SIG-M5 treated with dmso at 0.1 percent for 504 hours (cell line): ENCODE data around the gene ILK.

Experiments
- DNase-seq: peaks from one replicate; lab custom pipeline; 2025; ENCODE audit not compliant: unreplicated experiment; lab: John Stamatoyannopoulos, UW

The ILK gene

DNA sequence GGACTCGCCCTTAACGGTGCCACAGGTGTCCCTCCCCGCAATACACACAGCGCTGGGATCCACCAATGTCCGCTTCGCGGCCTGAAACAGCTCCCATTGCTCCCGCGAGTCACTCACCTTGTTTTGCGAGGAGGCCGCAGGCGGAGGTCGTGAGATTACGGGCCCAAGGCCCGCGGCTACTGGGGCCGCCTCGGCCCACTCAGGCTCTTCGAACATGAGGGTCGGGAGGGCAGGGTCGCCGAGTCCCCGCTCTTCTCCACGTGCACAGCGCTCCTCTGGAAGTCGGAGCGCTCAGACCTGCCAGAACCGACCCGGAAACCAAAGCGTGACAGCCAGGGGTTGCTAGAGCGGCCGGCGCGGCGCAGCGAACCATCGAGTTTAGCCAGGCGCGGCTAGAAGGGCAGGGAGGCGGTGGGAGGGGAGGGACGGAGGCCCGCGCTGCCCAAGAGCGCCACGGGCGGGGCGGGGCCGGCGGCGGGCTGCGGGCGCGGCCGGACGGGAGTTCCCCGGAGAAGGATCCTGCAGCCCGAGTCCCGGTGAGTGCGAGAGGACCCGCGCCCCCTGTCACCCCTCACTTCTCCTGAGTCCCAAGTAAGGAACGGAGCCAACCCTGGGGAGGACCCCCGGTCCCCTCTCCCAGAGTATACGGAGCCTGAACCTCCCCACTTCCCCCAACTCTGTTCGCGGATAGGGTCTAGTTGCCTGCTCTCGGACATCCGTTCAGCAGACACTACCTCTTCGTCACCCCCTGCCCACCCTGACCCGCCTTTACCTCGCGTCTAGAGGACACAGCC is at the start of gene ILK, which contains the start of gene RRP8:
Gene ILK, plus strand, starts transcription at position 488 of the 794 bp plus-strand sequence. CDS start 498 bp downstream, outside the sequence.
Gene RRP8, minus strand, starts transcription at position 330 of the 794 bp plus-strand sequence. Its CDS starts 114 bp downstream, at position 216.
- DNase-seq: peak; percentile 83

DNA sequence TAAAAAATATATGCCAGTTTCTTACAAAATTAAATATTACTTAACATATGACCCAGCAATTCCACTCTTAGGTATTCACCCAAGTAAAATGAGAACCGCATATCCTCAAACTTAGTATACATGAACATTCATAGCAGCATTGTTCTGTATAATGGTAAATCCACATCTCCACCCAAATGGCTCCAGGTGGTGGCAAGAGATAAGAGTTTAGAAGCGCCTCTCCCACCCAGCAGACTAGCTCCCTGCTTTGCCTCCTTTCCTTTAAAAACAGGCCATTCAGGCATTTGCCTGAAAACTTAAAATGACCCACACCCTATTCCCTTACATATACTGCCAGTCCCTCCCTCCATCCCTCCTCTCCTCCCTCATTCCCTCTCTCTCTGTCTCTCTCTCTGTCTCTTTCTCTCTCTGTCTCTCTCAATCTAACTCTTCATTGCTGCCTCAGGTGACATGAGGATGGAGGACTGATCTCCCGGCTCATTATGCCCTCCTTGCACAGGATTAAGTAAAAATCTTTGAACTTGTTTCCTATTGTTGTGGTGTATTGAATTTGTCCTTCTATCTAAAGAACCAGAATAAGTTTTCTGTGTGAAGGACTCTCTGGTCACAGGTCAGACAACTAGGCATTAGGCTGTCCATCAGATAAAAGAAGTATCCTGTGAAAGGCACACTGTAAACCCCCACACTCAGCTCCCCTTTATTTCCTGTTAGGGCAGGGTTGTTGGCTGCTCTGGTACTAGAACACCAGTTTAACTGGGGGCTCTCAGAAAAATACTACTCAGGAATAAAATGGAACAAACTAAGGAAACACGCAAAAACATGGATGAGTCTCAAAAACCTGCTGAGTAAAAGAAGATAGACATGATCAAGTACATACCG is 48.5 kb upstream of the ILK start:
- no peak for DNase-seq

DNA sequence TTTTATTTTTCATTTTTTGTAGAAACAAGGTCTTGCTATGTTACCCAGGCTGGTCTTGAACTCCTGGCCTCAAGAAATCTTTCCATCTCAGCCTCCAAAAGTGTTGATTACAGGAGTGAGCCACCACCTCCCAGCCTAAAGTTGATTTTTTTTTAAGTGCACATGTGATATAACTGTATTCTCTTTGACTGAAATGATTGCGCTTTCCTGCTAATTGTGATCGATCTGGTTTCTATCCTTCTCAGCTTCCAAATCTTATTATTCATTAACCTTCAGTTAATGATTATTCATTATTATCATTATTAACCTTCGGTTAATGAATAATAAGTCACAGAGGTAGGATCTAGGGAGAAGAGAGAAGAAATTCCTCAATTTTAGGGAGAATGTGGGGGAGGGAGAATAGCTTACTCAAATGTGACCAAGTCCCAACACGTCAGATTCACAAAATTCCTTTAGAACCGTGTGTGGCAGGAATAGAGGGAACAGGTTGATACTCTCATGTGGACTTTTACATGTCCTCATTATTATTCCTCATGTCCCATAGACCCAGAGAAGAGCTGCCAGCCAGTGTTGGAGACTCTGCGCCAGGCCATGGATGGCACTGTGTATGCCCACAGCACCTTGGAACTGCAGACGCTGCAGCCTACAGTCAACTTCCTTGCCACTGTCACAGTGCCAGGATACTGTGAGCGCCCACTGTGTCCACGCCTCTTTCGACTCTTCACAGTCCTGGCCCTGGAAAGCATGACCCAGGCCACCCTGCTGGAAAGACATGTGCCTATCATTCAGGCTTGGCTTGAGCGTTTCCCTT is 47.2 kb upstream of the ILK start:
- no peak for DNase-seq

DNA sequence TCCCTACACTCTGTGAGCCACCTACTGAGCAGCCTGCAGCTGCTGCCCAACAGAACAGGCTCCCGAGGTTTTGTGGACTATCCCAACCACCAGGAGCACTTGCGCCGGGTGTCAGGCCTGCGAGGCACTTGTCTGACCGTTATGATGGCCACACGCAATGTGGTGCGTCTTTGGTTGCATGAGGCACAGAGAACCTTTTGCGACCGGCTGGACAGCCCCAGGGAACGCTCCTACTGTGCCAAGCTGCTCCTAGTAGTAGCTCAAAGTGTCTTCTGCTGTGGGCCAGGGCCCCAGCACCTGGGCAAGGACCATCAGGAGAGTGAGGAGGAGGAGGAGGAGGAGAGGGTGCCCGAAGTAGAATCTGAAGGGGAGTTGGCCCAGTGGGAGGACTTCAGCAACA is 46.5 kb upstream of the ILK start:
- DNase-seq: no peak

DNA sequence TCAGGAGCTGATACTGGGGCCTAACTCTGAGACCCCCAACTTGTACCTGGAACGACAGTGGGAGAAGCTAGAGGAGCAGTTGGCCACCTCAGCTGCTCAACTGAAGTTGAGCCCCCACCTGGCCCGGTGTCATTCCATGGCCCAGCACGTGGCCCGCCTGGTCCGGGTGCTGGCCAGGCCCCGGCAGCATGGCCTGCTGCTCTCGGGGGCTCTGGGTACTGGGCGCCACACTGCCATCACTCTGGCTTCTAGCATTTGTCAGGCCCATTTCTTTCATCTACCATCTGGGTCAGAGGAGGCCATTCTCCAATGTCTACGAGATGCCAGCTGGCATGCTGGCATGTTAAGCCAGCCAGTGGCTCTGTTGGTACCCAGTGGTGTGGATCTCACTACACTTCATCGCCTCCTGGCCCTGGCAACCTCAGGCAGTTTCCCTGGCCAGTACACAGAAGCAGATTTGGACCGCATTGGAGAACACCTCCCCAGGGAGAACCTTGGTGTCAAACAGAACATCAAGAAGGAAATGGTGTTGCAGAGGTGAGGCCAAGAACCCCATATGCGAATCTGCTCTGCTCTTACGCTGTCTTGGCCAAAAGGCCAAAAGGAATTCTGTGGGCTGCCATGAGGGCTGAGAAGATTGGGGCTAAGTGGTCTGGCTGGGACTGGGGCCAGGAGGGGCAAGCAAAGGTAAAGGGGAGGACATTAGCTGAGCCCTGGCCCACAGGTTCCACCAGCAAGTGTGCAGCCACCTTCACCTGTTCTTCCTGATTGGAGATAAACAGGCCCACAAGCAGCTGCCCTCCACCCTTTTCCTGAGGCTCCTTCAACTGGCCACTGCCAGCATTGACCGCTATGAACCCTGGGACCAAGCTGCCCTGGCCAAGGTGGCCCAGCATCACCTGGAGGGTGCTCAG is 45.6 kb upstream of the ILK start:
- no peak for DNase-seq

DNA sequence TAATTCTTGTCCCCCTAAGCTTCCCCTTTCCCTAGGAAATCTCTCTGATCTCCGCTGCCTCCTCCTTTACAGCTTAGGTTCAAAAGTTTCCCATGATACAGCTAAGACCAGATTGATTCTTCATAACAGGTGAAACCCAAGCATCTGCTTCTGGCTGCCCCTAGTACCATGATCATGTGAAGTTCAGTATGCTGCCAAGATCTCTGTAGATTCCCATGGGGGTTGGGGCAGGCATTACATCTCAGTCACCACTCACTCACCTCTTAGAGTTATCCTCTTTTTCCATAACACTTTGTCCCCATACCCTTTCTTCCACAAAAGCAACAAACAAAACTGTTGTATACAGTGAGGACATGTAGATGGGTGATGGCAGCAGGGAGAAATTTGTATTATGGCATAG is 44.2 kb upstream of the ILK start:
- DNase-seq: no peak

DNA sequence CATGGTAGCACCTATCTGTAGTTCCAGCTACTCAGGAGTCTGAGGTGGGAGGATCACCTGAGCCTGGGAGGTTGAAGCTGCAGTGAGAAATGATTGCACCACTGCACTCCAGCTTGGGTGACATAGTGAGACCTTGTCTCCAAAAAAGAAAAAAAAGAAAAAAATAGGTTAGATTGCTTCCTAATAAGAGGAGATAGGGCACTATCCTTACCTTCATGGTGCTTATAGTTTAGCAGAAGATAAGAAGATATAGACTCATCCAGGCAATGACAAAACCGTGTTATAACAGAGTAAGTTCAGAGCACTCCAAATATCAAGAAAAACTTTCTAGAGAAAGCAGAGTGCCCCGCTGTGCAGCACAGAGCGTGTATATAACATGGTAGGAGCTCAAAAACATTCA is 42.3 kb upstream of the ILK start:
- no peak for DNase-seq

DNA sequence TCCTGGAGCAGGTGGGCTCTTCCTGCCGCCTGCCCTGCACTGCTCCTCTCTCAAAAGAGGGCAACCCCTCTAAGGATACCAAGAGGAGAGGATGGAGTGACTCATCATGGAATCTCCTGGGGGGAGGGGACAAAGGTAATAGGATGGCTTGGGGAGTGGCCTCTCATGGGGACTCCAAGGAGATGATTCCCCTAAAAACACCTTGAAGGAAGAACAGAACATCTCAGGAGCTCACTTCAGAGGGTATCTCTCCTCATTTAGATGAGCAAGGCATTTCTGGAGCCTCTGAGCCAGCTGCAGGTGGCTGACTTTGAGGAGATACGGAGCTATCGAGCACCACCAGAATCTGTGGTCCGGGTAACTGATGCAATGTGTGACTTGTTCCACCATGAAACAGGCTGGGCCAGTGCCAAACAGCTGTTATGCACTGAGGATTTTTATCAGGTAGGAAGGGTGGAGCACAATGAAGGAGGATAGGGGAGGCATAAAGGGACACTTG is 40.4 kb upstream of the ILK start:
- DNase-seq: no peak

DNA sequence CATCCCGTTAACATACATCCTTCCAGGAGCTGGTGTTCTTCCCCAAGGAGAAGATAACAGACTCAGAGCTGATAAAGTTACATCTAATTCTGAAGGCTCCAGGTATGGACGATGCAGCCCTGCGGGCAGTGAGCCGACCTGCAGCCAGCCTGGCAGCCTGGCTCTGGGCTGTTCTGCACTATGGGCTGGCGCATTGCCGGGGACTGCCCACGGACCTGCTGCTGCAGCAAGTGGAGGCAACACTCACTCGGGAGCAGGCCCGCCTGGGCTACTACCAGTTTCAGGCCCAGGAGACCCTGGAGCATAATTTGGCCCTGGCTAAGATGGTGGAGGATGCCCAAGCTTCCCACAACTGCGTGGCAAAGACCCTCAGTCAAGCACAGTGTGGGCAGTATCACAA is 39.9 kb upstream of the ILK start:
- no peak for DNase-seq

DNA sequence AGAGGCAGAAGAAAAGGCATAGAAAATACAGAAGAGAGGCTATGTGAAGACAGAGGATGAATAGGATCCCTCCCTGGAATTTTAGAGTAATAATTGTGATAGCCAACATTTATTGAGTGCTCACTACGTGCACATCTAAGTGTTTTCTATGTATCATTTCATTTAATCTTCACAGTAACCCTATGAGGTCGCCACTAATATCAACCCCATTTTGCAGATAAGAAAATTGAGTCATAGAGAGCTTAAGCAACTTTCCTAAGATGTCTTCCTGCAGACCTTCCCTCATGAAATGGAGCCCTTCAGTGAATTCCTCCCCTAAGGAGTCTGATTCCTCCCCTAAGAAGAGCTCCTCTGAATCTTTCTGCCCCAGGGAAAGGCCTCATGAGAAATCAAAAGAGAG is 38.2 kb upstream of the ILK start:
- no peak for DNase-seq

DNA sequence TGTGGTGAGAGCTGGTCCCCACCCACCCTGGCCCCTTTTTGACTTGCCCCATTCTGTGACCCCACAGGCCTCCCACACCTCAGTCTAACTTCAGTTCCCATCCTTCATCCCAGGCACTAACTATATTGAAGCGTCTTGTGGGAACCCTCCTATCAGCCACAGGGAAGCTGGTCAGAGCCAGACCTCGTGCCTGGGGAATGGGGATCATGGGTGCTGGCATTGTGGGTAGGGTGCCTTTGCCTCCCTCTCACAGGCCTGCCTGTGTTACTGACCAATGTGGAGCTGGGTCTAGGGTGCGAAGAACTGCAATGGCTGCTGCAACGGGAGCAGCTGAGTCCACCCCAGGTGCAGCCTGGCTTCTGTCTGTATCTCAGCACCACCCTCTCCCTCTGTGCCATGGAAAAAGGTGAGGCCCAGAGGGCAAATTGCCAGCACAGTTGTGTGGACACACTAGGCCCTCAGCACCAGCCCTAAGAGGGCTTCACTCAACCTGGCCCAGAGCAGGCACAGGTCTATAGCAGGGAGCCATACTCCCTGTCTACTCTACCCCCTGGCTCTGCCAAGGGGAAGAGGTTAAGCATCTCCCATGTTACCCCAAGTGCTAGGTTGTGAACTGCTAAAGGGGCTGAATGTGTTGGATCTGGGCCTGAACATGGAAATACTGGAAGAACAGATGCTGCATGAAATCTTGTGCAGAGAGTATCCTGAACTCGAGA is 37.4 kb upstream of the ILK start:
- DNase-seq: no peak

DNA sequence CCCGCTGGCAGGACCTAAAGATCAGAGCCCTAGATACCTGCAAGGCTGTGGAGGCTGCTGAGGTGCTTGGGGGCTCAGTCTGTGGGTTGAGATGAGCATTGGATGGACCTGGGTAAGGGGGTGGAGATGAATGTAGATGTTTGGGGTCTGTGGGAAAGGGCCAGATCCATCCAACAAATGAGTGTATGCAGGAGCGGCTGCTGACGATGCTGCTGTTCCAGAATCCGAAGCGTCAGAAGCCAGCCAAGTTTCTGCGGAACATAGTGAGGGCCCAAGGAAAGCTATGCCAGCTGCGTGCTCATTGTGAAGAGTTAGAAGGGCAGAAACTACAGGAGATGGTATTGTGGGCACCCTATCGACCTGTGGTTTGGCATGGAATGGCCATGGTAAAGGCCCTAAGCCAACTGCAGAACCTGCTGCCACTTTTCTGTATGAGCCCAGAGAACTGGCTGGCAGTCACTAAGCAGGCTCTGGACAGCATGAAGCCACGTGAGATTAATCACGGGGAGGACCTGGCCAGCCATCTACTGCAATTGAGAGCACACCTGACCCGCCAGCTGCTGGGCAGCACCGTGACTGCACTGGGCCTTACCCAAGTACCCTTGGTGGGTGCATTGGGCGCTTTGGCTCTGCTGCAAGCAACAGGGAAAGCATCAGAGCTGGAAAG is 36.7 kb upstream of the ILK start:
- no peak for DNase-seq

DNA sequence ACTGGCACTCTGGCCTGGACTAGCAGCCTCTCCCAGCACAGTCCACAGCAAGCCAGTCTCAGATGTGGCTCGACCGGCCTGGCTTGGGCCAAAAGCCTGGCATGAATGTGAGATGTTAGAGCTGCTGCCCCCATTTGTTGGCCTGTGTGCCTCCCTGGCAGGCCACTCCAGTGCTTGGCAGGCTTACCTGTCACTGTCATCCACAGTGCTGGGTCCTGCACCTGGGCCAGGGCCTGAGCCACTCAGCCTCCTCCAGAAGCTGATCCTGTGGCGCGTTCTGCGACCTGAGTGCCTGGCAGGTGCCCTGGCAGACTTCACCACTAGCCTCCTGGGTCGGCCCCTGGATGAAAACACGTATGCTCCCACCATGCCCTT is 36.2 kb upstream of the ILK start:
- no peak for DNase-seq

DNA sequence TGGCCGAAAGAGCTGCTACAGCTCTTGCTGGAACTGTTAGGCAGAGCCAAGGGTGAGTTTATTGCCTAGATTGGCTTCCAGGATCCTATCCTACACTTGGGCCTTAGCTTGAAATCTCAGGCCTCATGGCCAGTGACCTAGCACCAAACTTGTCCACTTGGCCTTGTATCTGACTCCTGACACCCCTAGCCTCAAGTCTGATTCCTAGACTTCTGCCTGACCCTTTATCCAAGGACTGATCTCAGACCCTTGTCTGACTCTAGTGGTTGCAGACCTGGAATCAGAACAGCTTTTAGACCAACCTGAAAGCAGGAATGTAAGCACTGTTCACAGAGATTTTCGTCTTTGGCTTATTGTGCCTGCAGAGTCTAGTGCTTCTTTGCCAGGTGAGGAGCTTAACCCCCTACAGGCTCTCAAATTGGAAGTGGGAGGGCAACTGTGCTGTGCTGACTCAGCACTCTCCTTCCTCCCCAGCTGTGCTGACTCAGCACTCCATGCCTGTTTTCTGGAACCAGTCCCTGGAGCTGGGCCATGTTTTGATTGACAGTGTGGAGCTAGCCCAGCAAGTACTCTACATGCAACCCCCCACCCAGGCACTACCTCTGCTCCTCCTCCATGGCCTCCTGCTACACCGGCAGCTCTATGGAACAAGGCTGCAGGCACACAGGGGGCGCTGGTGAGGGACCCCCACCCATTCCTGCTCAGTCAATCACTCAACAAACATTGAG is 35.2 kb upstream of the ILK start:
- DNase-seq: no peak

DNA sequence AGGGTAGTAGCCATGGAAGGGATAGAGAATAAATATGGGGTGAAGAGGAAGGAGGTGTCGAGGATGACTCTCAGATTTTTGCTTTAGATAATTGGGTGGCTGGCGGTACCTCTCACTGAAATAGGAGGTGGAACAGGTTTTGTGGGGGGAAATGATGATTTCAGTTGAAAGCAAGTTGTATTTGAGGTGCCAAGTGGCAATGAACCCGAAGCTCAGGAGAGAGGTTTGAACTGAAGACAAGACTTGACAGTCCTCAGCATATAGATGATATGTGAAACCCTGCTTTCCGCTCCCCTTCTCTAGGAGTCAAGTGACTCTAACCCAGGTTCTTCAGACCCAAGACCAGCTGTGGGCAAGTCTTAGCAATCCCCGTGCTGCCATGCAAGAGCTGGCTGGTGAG is 33.9 kb upstream of the ILK start:
- DNase-seq: no peak

DNA sequence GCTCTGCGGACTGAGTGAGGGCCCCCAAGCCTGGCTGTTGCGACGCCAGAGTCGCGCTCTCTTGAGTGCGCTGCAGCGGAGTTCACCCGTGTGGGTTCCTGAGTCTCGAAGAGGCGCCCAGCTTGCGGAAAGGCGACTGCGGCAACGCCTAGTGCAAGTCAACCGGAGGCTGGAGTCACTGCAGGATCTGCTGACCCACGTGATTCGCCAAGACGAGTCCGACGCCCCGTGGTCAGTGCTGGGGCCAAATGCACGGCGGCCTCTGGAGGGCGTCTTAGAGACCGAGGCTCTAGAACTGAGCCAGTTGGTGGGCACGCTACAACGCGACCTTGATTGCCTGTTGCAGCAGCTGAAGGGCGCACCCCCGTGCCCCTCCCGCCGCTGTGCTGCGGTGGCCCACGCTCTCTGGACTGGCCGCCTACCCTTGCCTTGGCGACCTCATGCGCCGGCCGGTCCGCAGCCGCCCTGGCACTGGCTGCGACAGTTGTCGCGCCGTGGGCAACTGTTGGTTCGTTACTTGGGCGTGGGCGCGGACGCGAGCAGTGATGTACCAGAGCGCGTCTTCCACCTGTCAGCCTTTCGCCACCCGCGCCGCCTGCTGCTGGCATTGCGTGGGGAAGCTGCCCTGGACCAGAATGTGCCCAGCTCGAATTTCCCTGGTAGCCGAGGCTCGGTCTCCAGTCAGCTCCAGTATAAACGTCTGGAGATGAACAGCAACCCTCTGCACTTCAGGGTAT is 32.7 kb upstream of the ILK start:
- no peak for DNase-seq

DNA sequence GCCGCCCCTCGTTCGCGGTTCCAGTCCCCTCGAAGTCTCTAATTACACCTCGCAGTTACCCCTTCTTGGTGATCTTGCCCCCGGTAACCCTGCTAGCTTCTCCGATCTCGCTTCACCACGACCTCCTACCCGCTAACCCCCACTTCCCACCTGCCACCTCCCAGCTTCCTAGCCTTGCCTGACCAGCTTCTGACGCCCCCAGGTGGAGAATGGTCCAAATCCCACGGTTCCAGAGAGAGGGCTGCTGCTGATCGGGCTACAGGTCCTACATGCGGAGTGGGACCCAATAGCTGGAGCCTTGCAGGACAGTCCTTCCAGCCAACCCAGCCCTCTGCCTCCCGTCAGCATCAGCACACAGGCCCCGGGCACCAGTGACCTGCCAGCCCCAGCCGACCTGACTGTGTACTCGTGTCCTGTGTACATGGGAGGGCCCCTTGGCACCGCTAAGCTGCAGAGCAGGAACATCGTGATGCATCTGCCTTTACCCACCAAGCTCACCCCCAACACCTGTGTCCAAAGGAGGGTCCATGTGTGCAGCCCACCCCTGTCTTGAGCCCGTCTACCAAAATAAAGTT is 32.1 kb upstream of the ILK start:
- no peak for DNase-seq
